ENCODE measurements around the gene ZC2HC1B.

DNA sequence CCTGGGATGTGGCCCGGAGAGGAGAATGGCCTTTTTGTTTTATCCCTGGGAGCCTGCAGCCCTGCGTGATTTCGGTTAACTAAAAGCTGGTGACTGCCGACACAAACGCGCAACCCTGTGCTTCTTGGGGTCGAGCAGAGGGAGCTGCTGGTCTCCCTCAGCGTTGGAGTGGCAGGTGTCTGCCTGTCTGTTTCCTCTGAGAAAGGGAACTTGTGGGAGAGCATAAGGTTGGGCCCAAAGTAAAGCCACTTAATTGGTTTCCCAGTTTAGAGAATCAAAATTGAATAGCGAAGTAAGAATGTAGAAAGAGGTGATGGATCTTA lies 20.6 kb upstream of the ZC2HC1B start:
- TF ChIP-seq, protein P1, sequence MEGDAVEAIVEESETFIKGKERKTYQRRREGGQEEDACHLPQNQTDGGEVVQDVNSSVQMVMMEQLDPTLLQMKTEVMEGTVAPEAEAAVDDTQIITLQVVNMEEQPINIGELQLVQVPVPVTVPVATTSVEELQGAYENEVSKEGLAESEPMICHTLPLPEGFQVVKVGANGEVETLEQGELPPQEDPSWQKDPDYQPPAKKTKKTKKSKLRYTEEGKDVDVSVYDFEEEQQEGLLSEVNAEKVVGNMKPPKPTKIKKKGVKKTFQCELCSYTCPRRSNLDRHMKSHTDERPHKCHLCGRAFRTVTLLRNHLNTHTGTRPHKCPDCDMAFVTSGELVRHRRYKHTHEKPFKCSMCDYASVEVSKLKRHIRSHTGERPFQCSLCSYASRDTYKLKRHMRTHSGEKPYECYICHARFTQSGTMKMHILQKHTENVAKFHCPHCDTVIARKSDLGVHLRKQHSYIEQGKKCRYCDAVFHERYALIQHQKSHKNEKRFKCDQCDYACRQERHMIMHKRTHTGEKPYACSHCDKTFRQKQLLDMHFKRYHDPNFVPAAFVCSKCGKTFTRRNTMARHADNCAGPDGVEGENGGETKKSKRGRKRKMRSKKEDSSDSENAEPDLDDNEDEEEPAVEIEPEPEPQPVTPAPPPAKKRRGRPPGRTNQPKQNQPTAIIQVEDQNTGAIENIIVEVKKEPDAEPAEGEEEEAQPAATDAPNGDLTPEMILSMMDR (IDR thresholded peaks at IDR 0.05; ENCODE audit: low read depth, low read length, missing input control): no peak
- TF ChIP-seq EGR1 (IDR thresholded peaks at IDR 0.05; ENCODE audit: low read depth in 2 of 2) (no peak), FOXA2 (IDR thresholded peaks at IDR 0.05) (no peak), TAF1 (conservative IDR thresholded peaks at IDR 0.05) (no peak), JUND (IDR thresholded peaks at IDR 0.05) (no peak), GABPA (IDR thresholded peaks at IDR 0.05 in 1 of 2, conservative IDR thresholded peaks at IDR 0.05 in 1 of 2) (no peak), HNF4G (IDR thresholded peaks at IDR 0.05) (no peak), FOXA1 (IDR thresholded peaks at IDR 0.05) (no peak), RAD21 (IDR thresholded peaks at IDR 0.05) (no peak)
- TF ChIP-seq, protein P2, sequence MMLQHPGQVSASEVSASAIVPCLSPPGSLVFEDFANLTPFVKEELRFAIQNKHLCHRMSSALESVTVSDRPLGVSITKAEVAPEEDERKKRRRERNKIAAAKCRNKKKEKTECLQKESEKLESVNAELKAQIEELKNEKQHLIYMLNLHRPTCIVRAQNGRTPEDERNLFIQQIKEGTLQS (IDR thresholded peaks at IDR 0.05): no peak
- TF ChIP-seq, protein P3, sequence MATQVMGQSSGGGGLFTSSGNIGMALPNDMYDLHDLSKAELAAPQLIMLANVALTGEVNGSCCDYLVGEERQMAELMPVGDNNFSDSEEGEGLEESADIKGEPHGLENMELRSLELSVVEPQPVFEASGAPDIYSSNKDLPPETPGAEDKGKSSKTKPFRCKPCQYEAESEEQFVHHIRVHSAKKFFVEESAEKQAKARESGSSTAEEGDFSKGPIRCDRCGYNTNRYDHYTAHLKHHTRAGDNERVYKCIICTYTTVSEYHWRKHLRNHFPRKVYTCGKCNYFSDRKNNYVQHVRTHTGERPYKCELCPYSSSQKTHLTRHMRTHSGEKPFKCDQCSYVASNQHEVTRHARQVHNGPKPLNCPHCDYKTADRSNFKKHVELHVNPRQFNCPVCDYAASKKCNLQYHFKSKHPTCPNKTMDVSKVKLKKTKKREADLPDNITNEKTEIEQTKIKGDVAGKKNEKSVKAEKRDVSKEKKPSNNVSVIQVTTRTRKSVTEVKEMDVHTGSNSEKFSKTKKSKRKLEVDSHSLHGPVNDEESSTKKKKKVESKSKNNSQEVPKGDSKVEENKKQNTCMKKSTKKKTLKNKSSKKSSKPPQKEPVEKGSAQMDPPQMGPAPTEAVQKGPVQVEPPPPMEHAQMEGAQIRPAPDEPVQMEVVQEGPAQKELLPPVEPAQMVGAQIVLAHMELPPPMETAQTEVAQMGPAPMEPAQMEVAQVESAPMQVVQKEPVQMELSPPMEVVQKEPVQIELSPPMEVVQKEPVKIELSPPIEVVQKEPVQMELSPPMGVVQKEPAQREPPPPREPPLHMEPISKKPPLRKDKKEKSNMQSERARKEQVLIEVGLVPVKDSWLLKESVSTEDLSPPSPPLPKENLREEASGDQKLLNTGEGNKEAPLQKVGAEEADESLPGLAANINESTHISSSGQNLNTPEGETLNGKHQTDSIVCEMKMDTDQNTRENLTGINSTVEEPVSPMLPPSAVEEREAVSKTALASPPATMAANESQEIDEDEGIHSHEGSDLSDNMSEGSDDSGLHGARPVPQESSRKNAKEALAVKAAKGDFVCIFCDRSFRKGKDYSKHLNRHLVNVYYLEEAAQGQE (IDR thresholded peaks at IDR 0.05): no peak
- TF ChIP-seq, protein P4, sequence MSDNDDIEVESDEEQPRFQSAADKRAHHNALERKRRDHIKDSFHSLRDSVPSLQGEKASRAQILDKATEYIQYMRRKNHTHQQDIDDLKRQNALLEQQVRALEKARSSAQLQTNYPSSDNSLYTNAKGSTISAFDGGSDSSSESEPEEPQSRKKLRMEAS (IDR thresholded peaks at IDR 0.05): no peak
- TF ChIP-seq, protein P5, sequence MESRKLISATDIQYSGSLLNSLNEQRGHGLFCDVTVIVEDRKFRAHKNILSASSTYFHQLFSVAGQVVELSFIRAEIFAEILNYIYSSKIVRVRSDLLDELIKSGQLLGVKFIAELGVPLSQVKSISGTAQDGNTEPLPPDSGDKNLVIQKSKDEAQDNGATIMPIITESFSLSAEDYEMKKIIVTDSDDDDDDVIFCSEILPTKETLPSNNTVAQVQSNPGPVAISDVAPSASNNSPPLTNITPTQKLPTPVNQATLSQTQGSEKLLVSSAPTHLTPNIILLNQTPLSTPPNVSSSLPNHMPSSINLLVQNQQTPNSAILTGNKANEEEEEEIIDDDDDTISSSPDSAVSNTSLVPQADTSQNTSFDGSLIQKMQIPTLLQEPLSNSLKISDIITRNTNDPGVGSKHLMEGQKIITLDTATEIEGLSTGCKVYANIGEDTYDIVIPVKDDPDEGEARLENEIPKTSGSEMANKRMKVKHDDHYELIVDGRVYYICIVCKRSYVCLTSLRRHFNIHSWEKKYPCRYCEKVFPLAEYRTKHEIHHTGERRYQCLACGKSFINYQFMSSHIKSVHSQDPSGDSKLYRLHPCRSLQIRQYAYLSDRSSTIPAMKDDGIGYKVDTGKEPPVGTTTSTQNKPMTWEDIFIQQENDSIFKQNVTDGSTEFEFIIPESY (IDR thresholded peaks at IDR 0.05): no peak

Measured in liver (tissue), 3 donors.